D721Med (cell line): ENCODE measurements around the gene TMEM91.

Experiments
- DNase-seq: peaks from one replicate; pipeline ENCODE4 v3.0.0; 2011; ENCODE audit warnings: low spot score; ENCODE audit not compliant: insufficient read length
- FAIRE-seq: peaks from 2 replicates; lab custom pipeline; 2011; peaks lifted over from hg19 to GRCh38; lab: Jason Lieb, UNC
- CTCF ChIP-seq: IDR thresholded peaks from 2 replicates; pipeline ENCODE4 v1.5.1; 2012; ENCODE audit warnings: mild to moderate bottlenecking, control low read depth; ENCODE audit not compliant: insufficient read depth; ENCODE audit errors: missing control alignments

TMEM91 gene

GRCh38 chr19:41420101-41420880 is 44.0 kb downstream of the TMEM91 start:
- no peak for TF ChIP-seq CTCF
- DNase-seq (no peak), FAIRE-seq (no peak)

GRCh38 chr19:41421314-41421713 is 45.0 kb downstream of the TMEM91 start:
- no peak for DNase-seq

GRCh38 chr19:41421973-41422372 is 45.6 kb downstream of the TMEM91 start:
- no peak for DNase-seq

More at GRCh38 chr19:41421314-41421713, 45.0 kb downstream of the TMEM91 start:
- TF ChIP-seq CTCF, result no peak
- FAIRE-seq, result no peak

DNA sequence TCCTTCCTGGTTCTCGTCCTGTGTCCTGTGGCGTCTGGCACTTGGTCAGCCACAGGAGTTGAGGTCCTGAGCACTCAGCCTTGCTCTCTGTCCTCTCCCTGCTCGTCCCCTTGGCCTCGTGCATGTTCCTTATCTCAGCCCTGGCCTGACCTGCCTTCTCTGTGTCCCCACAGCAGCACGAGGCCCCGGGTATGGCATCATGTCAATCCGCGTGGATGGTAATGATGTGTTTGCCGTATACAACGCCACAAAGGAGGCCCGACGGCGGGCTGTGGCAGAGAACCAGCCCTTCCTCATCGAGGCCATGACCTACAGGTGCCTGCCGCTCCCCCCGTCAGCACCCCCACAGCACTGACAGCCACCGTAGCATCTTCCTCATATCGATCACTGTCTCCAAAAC is 46.1 kb downstream of the TMEM91 start:
- no peak for DNase-seq
- FAIRE-seq, result no peak
- no peak for TF ChIP-seq CTCF

More at GRCh38 chr19:41421973-41422372, 45.6 kb downstream of the TMEM91 start:
- no peak for TF ChIP-seq CTCF
- FAIRE-seq, result no peak

DNA sequence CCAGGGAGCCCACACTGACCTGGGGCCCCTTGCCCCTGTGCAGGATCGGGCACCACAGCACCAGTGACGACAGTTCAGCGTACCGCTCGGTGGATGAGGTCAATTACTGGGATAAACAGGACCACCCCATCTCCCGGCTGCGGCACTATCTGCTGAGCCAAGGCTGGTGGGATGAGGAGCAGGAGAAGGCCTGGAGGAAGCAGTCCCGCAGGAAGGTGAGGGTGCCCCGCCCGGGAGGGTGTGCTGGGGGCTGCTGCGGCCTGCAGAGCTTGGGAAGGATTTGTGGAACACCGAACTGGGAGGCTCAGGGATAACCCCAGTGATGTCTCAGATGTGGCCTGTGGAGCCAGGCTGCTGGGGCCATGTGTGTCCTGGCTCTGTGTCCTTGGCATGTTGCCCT is 46.6 kb downstream of the TMEM91 start:
- FAIRE-seq, result no peak
- no peak for TF ChIP-seq CTCF
- no peak for DNase-seq

GRCh38 chr19:41424335-41425173 is 48.2 kb downstream of the TMEM91 start:
- no peak for FAIRE-seq
- no peak for TF ChIP-seq CTCF
- DNase-seq, result no peak
